CD4-positive, CD25-positive, alpha-beta regulatory T cell (primary cell): ENCODE data around the gene CTCF. TPM values are rescaled to one million over a fixed set of nuclear protein-coding genes. Genes with fewer than 3 reads are reported as not detected.
"Not testable (repeated sequence)": the region's sequence is repeated elsewhere in the genome, so short reads cannot be mapped to it uniquely, and the experiment has no call there.

ENCODE experiments used
- ATAC-seq, 2 donors: fragments of 150-1000 bp; cut with Tn5 transposase; one replicate each; pipeline ENCODE4 v1.10.0; 2021; ENCODE audit warnings: low read depth in 2 of 2, moderate number of reproducible peaks in 2 of 2, moderate library complexity in 1 of 2
- DNase-seq, 3 donors: peaks; one replicate each; pipeline versions ENCODE4 v3.0.0 to v3.0.0-alpha.2; 2012 to 2022; ENCODE audit warnings: mixed read lengths in 1 of 3
- H3K27ac ChIP-seq: one replicate; pipeline ENCODE4 v1.7.0; 2013; ENCODE audit warnings: mild to moderate bottlenecking, low read length; ENCODE audit not compliant: insufficient read depth, poor library complexity, severe bottlenecking
- H3K27me3 ChIP-seq: one replicate; pipeline ENCODE4 v1.7.0; 2013; ENCODE audit warnings: low read length; ENCODE audit not compliant: control insufficient read depth, insufficient read depth
- H3K36me3 ChIP-seq: one replicate; pipeline ENCODE4 v1.7.0; 2013; ENCODE audit warnings: mild to moderate bottlenecking, low read length, moderate library complexity; ENCODE audit not compliant: control insufficient read depth, insufficient read depth
- H3K4me1 ChIP-seq: 2 replicates; pipeline ENCODE4 v1.7.0; 2013; ENCODE audit warnings: mild to moderate bottlenecking, low read length; ENCODE audit not compliant: insufficient read depth, control insufficient read depth, poor library complexity, severe bottlenecking
- H3K4me3 ChIP-seq: one replicate; pipeline ENCODE4 v1.7.0; 2013; ENCODE audit warnings: low read depth, mild to moderate bottlenecking, low read length, moderate library complexity
- H3K9me3 ChIP-seq, 2 experiments: 1 replicate in 1 of 2; 2 replicates in 1 of 2; pipeline ENCODE4 v1.7.0; 2013; ENCODE audit warnings: low read length in 2 of 2, mild to moderate bottlenecking in 1 of 2, moderate library complexity in 1 of 2; ENCODE audit not compliant: control insufficient read depth in 2 of 2
- H3K27ac Mint-ChIP-seq, 3 donors: one replicate each; pipeline ENCODE4 v1.8.0; 2020 to 2022; ENCODE audit warnings: mild to moderate bottlenecking in 3 of 3, mixed read lengths in 3 of 3, moderate library complexity in 2 of 3
- H3K27me3 Mint-ChIP-seq: one replicate; pipeline ENCODE4 v1.8.0; 2022; ENCODE audit warnings: mild to moderate bottlenecking, mixed read lengths
- H3K36me3 Mint-ChIP-seq: one replicate; pipeline ENCODE4 v1.8.0; 2020; ENCODE audit warnings: mixed read lengths
- H3K4me1 Mint-ChIP-seq, 4 donors: one replicate each; pipeline ENCODE4 v1.8.0; 2020 to 2022; ENCODE audit warnings: mixed read lengths in 4 of 4, mild to moderate bottlenecking in 1 of 4
- H3K4me3 Mint-ChIP-seq, 4 donors: one replicate each; pipeline ENCODE4 v1.8.0; 2020 to 2022; ENCODE audit warnings: mild to moderate bottlenecking in 4 of 4, mixed read lengths in 4 of 4, moderate library complexity in 3 of 4
- H3K9me3 Mint-ChIP-seq, 7 donors: one replicate each; pipeline ENCODE4 v1.8.0; 2020 to 2022; ENCODE audit warnings: mixed read lengths in 7 of 7, mild to moderate bottlenecking in 3 of 7, moderate library complexity in 2 of 7
- polyA plus RNA-seq, 4 donors: library from polyadenylated mRNA; unstranded; fragments of 300-500 nt; fragmentation: Illumina TruSeq; gene quantifications; one replicate each; pipeline ENCODE4 v1.2.3, GENCODE V29; 2021
- total RNA-seq: library from RNA; stranded (reverse); gene quantifications from one replicate; pipeline ENCODE4 v1.2.3, GENCODE V29; 2022

Gene CTCF
- total and polyA plus RNA-seq, 5 donors from 2014 or later = 44.5 to 80.2 (median 53.0) TPM

DNA sequence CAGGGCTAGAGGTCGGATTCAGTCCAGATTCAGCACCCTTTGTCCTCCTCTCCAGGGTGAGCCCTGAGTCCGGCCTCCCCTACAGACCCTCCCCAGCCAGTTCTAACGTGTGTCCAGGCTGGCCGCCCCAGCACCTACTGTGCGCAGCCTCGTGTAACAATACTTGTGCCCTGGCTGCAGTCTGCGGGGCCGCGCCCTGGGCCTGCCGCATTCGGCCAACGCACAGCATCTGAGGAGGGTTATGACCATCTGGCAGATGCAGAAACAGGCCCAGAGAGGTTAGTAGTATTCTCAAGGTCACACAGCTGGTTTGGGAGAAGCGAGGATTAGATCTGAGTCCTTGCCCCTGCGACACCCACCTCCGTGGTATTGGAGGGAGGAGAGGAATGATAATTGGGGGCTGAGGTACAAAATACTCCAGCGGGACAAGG is 32.7 kb upstream of the CTCF start:
- Mint-ChIP-seq H3K4me1 (peaks cover 0 to 31% (median 11%) of the 10 kb centered on the region in 4 donors), H3K27ac (peak overlapping the region; percentile 65 to 88 (median 77)), H3K9me3 (peaks cover 0 to 3% (median 0%) of the 10 kb centered on the region in 7 donors), H3K4me3 (peak overlapping the region; percentile 20 to 90 (median 83)), H3K27me3 (peaks cover 77% of the 10 kb centered on the region), H3K36me3 (no peaks in the 10 kb centered on the region)
- Histone ChIP-seq H3K4me3 (no peak overlapping the region), H3K36me3 (no peaks in the 10 kb centered on the region), H3K9me3 (no peaks in the 10 kb centered on the region), H3K4me1 (peaks cover 27% of the 10 kb centered on the region), H3K27me3 (peaks cover 14% of the 10 kb centered on the region), H3K27ac (no peak overlapping the region)
- no peak for DNase-seq
- no peak for ATAC-seq

DNA sequence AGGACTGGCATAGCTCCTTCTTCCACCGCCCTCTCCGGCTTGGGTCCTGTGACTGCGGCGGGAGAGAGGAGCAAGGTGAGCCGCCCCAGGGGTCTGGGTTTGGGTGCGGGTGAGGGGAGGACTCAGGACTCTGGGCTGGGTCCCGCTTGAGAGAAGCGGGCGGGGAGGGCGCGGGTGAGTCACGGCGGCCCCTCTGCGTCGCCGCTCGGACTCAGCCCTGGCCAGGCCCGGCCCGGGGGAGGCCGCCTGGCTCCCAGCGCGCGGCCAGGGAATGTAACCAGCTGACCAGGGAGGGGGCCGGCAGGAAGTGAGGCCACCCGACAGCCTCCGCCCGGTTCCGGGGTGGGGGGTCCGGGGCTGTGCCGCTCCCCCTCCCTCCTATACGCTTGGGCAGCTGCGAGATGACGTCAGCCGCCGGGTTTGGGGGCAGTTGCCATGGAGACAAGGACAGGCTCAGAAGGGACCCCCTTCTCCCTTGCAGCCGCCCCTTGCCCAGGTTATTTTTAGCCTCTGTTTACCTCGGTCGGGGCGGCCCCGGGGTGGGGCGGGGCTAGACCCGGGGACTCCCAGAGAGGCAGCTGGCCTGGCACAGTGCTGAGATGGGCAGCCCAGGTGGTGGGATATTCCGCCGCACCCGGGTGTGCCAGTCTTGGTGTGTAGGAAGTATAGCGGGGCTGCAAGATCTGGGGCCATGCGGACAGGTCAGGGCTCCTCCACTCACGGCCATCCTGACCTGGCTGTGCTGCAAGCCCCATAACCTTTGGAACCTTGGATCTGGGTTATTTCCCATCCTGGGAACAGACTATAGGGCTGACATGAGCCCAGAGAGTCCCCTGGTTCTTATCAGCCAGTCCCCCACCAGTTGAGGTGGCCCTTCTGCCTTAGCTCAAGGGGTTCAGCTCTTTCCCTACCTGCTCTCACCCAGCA is 32.0 kb upstream of the CTCF start:
- peaks cover 27% of the 10 kb centered on the region for H3K4me1 ChIP-seq
- DNase-seq (peak in 1 of 3 donors; percentile 25), ATAC-seq (peak; percentile 15 to 43)
- peaks cover 14% of the 10 kb centered on the region for H3K27me3 ChIP-seq
- no peak overlapping the region for H3K27ac ChIP-seq
- Mint-ChIP-seq H3K4me1 (peaks cover 0 to 34% (median 13%) of the 10 kb centered on the region in 4 donors), H3K4me3 (peak overlapping the region; percentile 71 to 90 (median 83)), H3K36me3 (no peaks in the 10 kb centered on the region), H3K27ac (peak overlapping the region in 2 of 3 donors; percentile 65 to 88), H3K9me3 (peaks cover 0 to 3% (median 0%) of the 10 kb centered on the region in 7 donors), H3K27me3 (peaks cover 73% of the 10 kb centered on the region)
- H3K4me3 ChIP-seq = no peak overlapping the region
- no peaks in the 10 kb centered on the region for H3K9me3 ChIP-seq
- no peaks in the 10 kb centered on the region for H3K36me3 ChIP-seq

DNA sequence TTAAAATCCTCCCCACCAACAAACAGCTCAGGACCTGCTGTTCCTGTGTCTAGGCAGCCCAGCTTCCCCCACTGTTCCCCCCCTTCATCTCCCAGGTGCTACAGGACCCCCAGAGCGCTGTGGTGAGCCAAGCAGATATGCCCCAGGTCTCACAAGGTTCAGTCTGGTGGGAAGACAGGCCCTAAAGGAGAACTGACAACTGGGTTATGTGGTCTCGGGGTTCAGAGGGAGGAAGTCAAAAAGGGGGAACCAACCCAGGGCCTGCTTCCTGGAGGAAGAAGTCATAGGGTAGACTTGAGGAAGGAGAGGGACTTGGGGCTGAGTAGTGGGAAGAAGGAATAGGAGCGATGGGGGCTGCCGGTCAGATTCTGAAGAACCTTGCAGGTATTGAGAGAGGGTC is 31.1 kb upstream of the CTCF start:
- no peaks in the 10 kb centered on the region for H3K36me3 Mint-ChIP-seq
- H3K9me3 ChIP-seq = no peaks in the 10 kb centered on the region

DNA sequence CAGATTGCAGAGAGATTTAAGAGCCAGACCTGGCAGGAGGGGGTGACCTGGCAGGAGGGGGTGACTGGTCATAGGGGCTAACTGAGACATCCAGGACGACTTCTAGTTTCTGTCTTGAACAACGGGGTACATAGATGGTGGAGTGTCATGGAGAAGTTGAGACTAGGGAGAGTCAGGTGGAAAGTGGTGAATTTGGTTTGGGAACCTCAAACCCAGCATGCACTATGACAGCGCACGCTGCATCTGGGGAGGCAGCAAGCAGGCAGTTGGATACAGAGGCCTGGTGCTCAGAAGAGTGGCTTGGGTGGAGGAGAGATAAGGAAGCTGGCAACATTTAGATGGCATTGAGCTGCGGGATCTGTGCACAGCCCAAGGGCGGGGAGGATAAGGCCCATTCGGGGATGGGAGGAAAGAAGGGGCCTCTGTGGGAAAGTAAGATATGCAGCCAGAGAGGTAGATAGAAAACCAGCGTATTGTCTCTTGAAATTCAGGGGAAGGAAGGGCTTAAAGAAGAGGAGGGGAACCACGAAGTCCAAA is 29.2 kb upstream of the CTCF start:
- DNase-seq (no peak), ATAC-seq (no peak)
- H3K9me3 Mint-ChIP-seq = no peaks in the 10 kb centered on the region
- Histone ChIP-seq H3K36me3 (no peaks in the 10 kb centered on the region), H3K4me3 (no peak overlapping the region), H3K4me1 (peaks cover 38% of the 10 kb centered on the region), H3K27ac (no peak overlapping the region), H3K27me3 (peaks cover 14% of the 10 kb centered on the region), H3K9me3 (no peaks in the 10 kb centered on the region)
- peak overlapping the region in 1 of 3 donors; percentile 68 for H3K27ac Mint-ChIP-seq
- H3K4me1 Mint-ChIP-seq = peaks cover 0 to 51% (median 16%) of the 10 kb centered on the region in 4 donors
- H3K36me3 Mint-ChIP-seq = no peaks in the 10 kb centered on the region
- H3K4me3 Mint-ChIP-seq = peak overlapping the region in 2 of 4 donors; percentile 79 to 88
- H3K27me3 Mint-ChIP-seq = peaks cover 62% of the 10 kb centered on the region

More for the DNA sequence above, 31.1 kb upstream of the CTCF start:
- Mint-ChIP-seq H3K9me3 (peaks cover 0 to 3% (median 0%) of the 10 kb centered on the region in 7 donors), H3K27ac (peak overlapping the region in 1 of 3 donors; percentile 85), H3K4me3 (peak overlapping the region in 2 of 4 donors; percentile 71 to 74), H3K27me3 (peaks cover 73% of the 10 kb centered on the region), H3K4me1 (peaks cover 0 to 43% (median 16%) of the 10 kb centered on the region in 4 donors)
- ATAC-seq = no peak
- Histone ChIP-seq H3K4me3 (no peak overlapping the region), H3K4me1 (peaks cover 27% of the 10 kb centered on the region), H3K36me3 (no peaks in the 10 kb centered on the region), H3K27ac (no peak overlapping the region), H3K27me3 (peaks cover 14% of the 10 kb centered on the region)
- DNase-seq = no peak

DNA sequence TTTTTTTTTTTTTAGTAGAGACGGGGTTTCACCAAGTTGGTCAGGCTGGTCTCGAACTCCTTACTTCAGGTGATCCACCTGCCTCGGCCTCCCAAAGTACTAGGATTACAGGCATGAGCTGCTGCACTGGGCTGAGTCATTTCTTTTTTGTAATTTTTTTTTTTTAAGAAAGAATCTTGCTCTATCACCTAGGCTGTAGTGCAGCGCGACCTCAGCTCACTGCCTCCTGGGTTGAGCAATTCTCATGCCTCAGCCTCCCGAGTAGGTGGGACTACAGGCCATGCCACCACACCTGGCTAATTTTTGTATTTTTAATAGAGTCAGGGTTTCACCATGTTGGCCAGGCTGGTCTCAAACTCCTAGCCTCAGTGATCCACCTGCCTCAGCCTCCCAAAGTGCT is 28.3 kb upstream of the CTCF start:
- H3K27ac Mint-ChIP-seq, ATAC-seq, H3K9me3 ChIP-seq, DNase-seq, H3K9me3 Mint-ChIP-seq, H3K4me3 ChIP-seq, H3K36me3 ChIP-seq, H3K36me3 Mint-ChIP-seq, H3K27ac ChIP-seq: not testable (repeated sequence)
- Mint-ChIP-seq H3K27me3 (peaks cover 59% of the 10 kb centered on the region), H3K4me3 (peak overlapping the region in 2 of 4 donors; percentile 60 to 74), H3K4me1 (peaks cover 0 to 56% (median 19%) of the 10 kb centered on the region in 4 donors)
- H3K27me3 ChIP-seq = peaks cover 14% of the 10 kb centered on the region
- H3K4me1 ChIP-seq = peaks cover 38% of the 10 kb centered on the region

DNA sequence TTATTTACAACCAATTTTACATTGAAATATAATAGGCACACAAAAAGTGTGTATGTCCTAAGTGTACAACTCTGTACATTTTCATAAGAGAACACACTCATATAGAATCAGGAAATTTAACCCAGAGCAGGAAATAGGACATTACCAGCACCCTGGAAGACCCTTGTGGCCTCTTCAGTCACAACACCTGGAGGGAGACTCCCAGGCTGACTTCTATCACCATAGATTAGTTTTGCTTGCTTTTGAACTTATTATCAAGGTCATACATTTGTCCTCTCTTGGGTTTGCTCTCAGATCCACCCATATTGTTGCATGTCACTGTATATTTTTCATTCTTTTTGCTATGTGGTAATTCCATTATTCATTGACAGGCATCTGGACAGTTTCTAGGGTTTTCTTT is 27.9 kb upstream of the CTCF start:
- peaks cover 14% of the 10 kb centered on the region for H3K27me3 ChIP-seq
- Mint-ChIP-seq H3K9me3 (no peaks in the 10 kb centered on the region), H3K36me3 (no peaks in the 10 kb centered on the region), H3K4me3 (peak overlapping the region in 2 of 4 donors; percentile 60 to 74), H3K27ac (no peak overlapping the region), H3K4me1 (peaks cover 0 to 58% (median 21%) of the 10 kb centered on the region in 4 donors), H3K27me3 (peaks cover 58% of the 10 kb centered on the region)
- peaks cover 33% of the 10 kb centered on the region for H3K4me1 ChIP-seq
- no peak for ATAC-seq
- H3K36me3 ChIP-seq = no peaks in the 10 kb centered on the region
- H3K9me3 ChIP-seq = no peaks in the 10 kb centered on the region
- DNase-seq = no peak
- no peak overlapping the region for H3K27ac ChIP-seq
- no peak overlapping the region for H3K4me3 ChIP-seq

DNA sequence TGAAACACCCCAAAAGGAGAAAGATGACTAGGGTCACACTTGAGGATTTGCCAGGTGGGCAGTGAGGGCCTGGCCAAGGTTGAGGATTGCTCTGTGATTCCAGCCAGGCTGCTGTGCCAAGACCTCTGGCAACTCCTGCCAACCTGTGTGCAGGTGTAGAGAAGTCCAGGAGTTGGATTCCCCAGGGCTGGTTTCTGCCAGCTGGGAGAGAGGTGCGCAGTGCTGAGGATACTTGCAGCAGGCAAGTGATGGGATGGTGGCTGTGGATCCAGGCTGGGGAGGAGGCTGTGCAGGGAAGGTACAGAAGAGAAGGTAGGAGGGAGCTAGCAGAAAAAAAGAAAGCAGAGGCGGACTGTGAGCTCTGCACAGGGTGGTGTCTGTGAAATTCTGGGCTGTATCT is 27.1 kb upstream of the CTCF start:
- Mint-ChIP-seq H3K27ac (peak overlapping the region in 2 of 3 donors; percentile 55 to 80), H3K9me3 (no peaks in the 10 kb centered on the region), H3K4me1 (peaks cover 0 to 58% (median 20%) of the 10 kb centered on the region in 4 donors), H3K27me3 (peaks cover 53% of the 10 kb centered on the region), H3K4me3 (peak overlapping the region in 3 of 4 donors; percentile 66 to 92 (median 82)), H3K36me3 (no peaks in the 10 kb centered on the region)
- no peaks in the 10 kb centered on the region for H3K9me3 ChIP-seq
- H3K4me3 ChIP-seq = no peak overlapping the region
- H3K27me3 ChIP-seq = peaks cover 12% of the 10 kb centered on the region
- no peak for DNase-seq
- no peaks in the 10 kb centered on the region for H3K36me3 ChIP-seq
- H3K27ac ChIP-seq = no peak overlapping the region
- no peak for ATAC-seq
- H3K4me1 ChIP-seq = peaks cover 25% of the 10 kb centered on the region
